Measurements from ENCODE around the gene EXT2.

EXT2 gene

GRCh38 chr11:44110231-44110679 is 14.8 kb downstream of the EXT2 start:
- Histone ChIP-seq H3K27me3 (ENCODE audit: control insufficient read depth, insufficient read depth, low read length) (no peaks in the 10 kb centered on the region), H3K27ac (ENCODE audit: low read length) (no peak overlapping the region), H3K9me3 (ENCODE audit: control insufficient read depth, insufficient read depth, low read length) (no peaks in the 10 kb centered on the region), H3K4me1 (ENCODE audit: control insufficient read depth, insufficient read depth, low read length) (no peaks in the 10 kb centered on the region), H3K36me3 (ENCODE audit: control insufficient read depth, insufficient read depth, low read length) (no peaks in the 10 kb centered on the region), H3K4me3 (ENCODE audit: low read length) (no peak overlapping the region)
- no CpG with 5 or more reads among the region's 4 CpGs for WGBS (ENCODE audit: insufficient coverage, insufficient read length)
- DNase-seq (ENCODE audit: low read depth, low spot score), result no peak

- Histone ChIP-seq H3K27me3 (ENCODE audit: control insufficient read depth, insufficient read depth, low read length) (no peaks in the 10 kb centered on the region), H3K27ac (ENCODE audit: low read length) (no peak overlapping the region), H3K36me3 (ENCODE audit: control insufficient read depth, insufficient read depth, low read length) (no peaks in the 10 kb centered on the region), H3K9me3 (ENCODE audit: control insufficient read depth, insufficient read depth, low read length) (no peaks in the 10 kb centered on the region), H3K4me3 (ENCODE audit: low read length) (no peak overlapping the region), H3K4me1 (ENCODE audit: control insufficient read depth, insufficient read depth, low read length) (no peaks in the 10 kb centered on the region)
- no CpG with 5 or more reads among the region's 7 CpGs for WGBS (ENCODE audit: insufficient coverage, insufficient read length)
- DNase-seq (ENCODE audit: low read depth, low spot score), result no peak
These were observed 16.8 kb downstream of the EXT2 start for GRCh38 chr11:44112091-44112821.

- WGBS (ENCODE audit: insufficient coverage, insufficient read length), result no CpG with 5 or more reads among the region's 3 CpGs
- Histone ChIP-seq H3K9me3 (ENCODE audit: control insufficient read depth, insufficient read depth, low read length) (no peaks in the 10 kb centered on the region), H3K4me1 (ENCODE audit: control insufficient read depth, insufficient read depth, low read length) (no peaks in the 10 kb centered on the region), H3K4me3 (ENCODE audit: low read length) (no peak overlapping the region), H3K36me3 (ENCODE audit: control insufficient read depth, insufficient read depth, low read length) (no peaks in the 10 kb centered on the region), H3K27me3 (ENCODE audit: control insufficient read depth, insufficient read depth, low read length) (no peaks in the 10 kb centered on the region), H3K27ac (ENCODE audit: low read length) (no peak overlapping the region)
- DNase-seq (ENCODE audit: low read depth, low spot score), result no peak
These were observed 17.5 kb downstream of the EXT2 start for GRCh38 chr11:44113018-44113417.

- no peak for DNase-seq (ENCODE audit: low read depth, low spot score)
- Histone ChIP-seq H3K27ac (ENCODE audit: low read length) (no peak overlapping the region), H3K27me3 (ENCODE audit: control insufficient read depth, insufficient read depth, low read length) (no peaks in the 10 kb centered on the region), H3K4me3 (ENCODE audit: low read length) (no peak overlapping the region), H3K4me1 (ENCODE audit: control insufficient read depth, insufficient read depth, low read length) (no peaks in the 10 kb centered on the region), H3K9me3 (ENCODE audit: control insufficient read depth, insufficient read depth, low read length) (no peaks in the 10 kb centered on the region), H3K36me3 (ENCODE audit: control insufficient read depth, insufficient read depth, low read length) (no peaks in the 10 kb centered on the region)
- WGBS (ENCODE audit: insufficient coverage, insufficient read length), result no CpG with 5 or more reads among the region's 3 CpGs
These were observed 18.1 kb downstream of the EXT2 start for GRCh38 chr11:44113572-44113971.

- DNase-seq (ENCODE audit: low read depth, low spot score), result no peak
- Histone ChIP-seq H3K36me3 (ENCODE audit: control insufficient read depth, insufficient read depth, low read length) (no peaks in the 10 kb centered on the region), H3K4me1 (ENCODE audit: control insufficient read depth, insufficient read depth, low read length) (no peaks in the 10 kb centered on the region), H3K27me3 (ENCODE audit: control insufficient read depth, insufficient read depth, low read length) (no peaks in the 10 kb centered on the region), H3K4me3 (ENCODE audit: low read length) (no peak overlapping the region), H3K27ac (ENCODE audit: low read length) (no peak overlapping the region), H3K9me3 (ENCODE audit: control insufficient read depth, insufficient read depth, low read length) (no peaks in the 10 kb centered on the region)
- no CpG with 5 or more reads among the region's 3 CpGs for WGBS (ENCODE audit: insufficient coverage, insufficient read length)
These were observed 20.9 kb downstream of the EXT2 start for GRCh38 chr11:44116234-44116830.

GRCh38 chr11:44120169-44120568 is 24.7 kb downstream of the EXT2 start:
- no CpG with 5 or more reads among the region's 5 CpGs for WGBS (ENCODE audit: insufficient coverage, insufficient read length)
- Histone ChIP-seq H3K36me3 (ENCODE audit: control insufficient read depth, insufficient read depth, low read length) (no peaks in the 10 kb centered on the region), H3K27ac (ENCODE audit: low read length) (no peak overlapping the region), H3K9me3 (ENCODE audit: control insufficient read depth, insufficient read depth, low read length) (no peaks in the 10 kb centered on the region), H3K4me1 (ENCODE audit: control insufficient read depth, insufficient read depth, low read length) (no peaks in the 10 kb centered on the region), H3K27me3 (ENCODE audit: control insufficient read depth, insufficient read depth, low read length) (no peaks in the 10 kb centered on the region), H3K4me3 (ENCODE audit: low read length) (no peak overlapping the region)
- DNase-seq (ENCODE audit: low read depth, low spot score), result no peak

- no peaks in the 10 kb centered on the region for H3K27me3 ChIP-seq (ENCODE audit: control insufficient read depth, insufficient read depth, low read length)
- peaks cover 2% of the 10 kb centered on the region; the same call in 1 of the 2 replicates for H3K36me3 ChIP-seq (ENCODE audit: control insufficient read depth, insufficient read depth, low read length)
- H3K9me3 ChIP-seq (ENCODE audit: control insufficient read depth, insufficient read depth, low read length), result no peaks in the 10 kb centered on the region
- no CpG with 5 or more reads among the region's 4 CpGs for whole genome bisulfite sequencing (ENCODE audit: insufficient coverage, insufficient read length)
- H3K27ac ChIP-seq (ENCODE audit: low read length), result no peak overlapping the region
- H3K4me1 ChIP-seq (ENCODE audit: control insufficient read depth, insufficient read depth, low read length), result no peaks in the 10 kb centered on the region
- no peak for DNase-seq (ENCODE audit: low read depth, low spot score)
- H3K4me3 ChIP-seq (ENCODE audit: low read length), result no peak overlapping the region
These were observed 30.1 kb downstream of the EXT2 start for GRCh38 chr11:44125598-44125997.

GRCh38 chr11:44126304-44126703 is 30.8 kb downstream of the EXT2 start:
- DNase-seq (ENCODE audit: low read depth, low spot score), result no peak
- H3K27ac ChIP-seq (ENCODE audit: low read length), result no peak overlapping the region
- peaks cover 2% of the 10 kb centered on the region; the same call in 1 of the 2 replicates for H3K36me3 ChIP-seq (ENCODE audit: control insufficient read depth, insufficient read depth, low read length)
- no peaks in the 10 kb centered on the region for H3K27me3 ChIP-seq (ENCODE audit: control insufficient read depth, insufficient read depth, low read length)
- no peak overlapping the region for H3K4me3 ChIP-seq (ENCODE audit: low read length)
- WGBS (ENCODE audit: insufficient coverage, insufficient read length), result no CpG with 5 or more reads among the region's 2 CpGs
- H3K4me1 ChIP-seq (ENCODE audit: control insufficient read depth, insufficient read depth, low read length), result no peaks in the 10 kb centered on the region
- H3K9me3 ChIP-seq (ENCODE audit: control insufficient read depth, insufficient read depth, low read length), result no peaks in the 10 kb centered on the region

GRCh38 chr11:44127130-44127529 is 31.7 kb downstream of the EXT2 start:
- Histone ChIP-seq H3K27me3 (ENCODE audit: control insufficient read depth, insufficient read depth, low read length) (no peaks in the 10 kb centered on the region), H3K9me3 (ENCODE audit: control insufficient read depth, insufficient read depth, low read length) (no peaks in the 10 kb centered on the region), H3K36me3 (ENCODE audit: control insufficient read depth, insufficient read depth, low read length) (peaks cover 2% of the 10 kb centered on the region; the same call in 1 of the 2 replicates), H3K4me1 (ENCODE audit: control insufficient read depth, insufficient read depth, low read length) (no peaks in the 10 kb centered on the region), H3K4me3 (ENCODE audit: low read length) (no peak overlapping the region), H3K27ac (ENCODE audit: low read length) (no peak overlapping the region)
- DNase-seq (ENCODE audit: low read depth, low spot score), result no peak
- WGBS (ENCODE audit: insufficient coverage, insufficient read length), result no CpG with 5 or more reads among the region's 8 CpGs

GRCh38 chr11:44128729-44129128 is 33.3 kb downstream of the EXT2 start:
- Histone ChIP-seq H3K4me1 (ENCODE audit: control insufficient read depth, insufficient read depth, low read length) (no peaks in the 10 kb centered on the region), H3K4me3 (ENCODE audit: low read length) (no peak overlapping the region), H3K27me3 (ENCODE audit: control insufficient read depth, insufficient read depth, low read length) (no peaks in the 10 kb centered on the region), H3K9me3 (ENCODE audit: control insufficient read depth, insufficient read depth, low read length) (no peaks in the 10 kb centered on the region), H3K36me3 (ENCODE audit: control insufficient read depth, insufficient read depth, low read length) (peaks cover 2% of the 10 kb centered on the region; the same call in 1 of the 2 replicates), H3K27ac (ENCODE audit: low read length) (no peak overlapping the region)
- no peak for DNase-seq (ENCODE audit: low read depth, low spot score)
- no CpG with 5 or more reads among the region's 3 CpGs for WGBS (ENCODE audit: insufficient coverage, insufficient read length)
